Retinal pigment epithelial cell (primary cell): Measurements from ENCODE around the gene EIF4H.

Experiments
- DNase-seq: peaks from one replicate; pipeline ENCODE4 v3.0.0-alpha.2; 2010; ENCODE audit warnings: low read depth
- H3K4me3 ChIP-seq: 2 replicates; pipeline ENCODE4 v1.5.1; 2011; ENCODE audit warnings: mild to moderate bottlenecking, low read length, control low read depth, moderate library complexity
- CTCF ChIP-seq: conservative IDR thresholded peaks from 2 replicates; pipeline ENCODE4 v1.5.1; 2011; ENCODE audit warnings: low read depth, low read length, control low read depth, inconsistent platforms

Gene EIF4H

GRCh38 chr7:74138945-74139843 lies 35.0 kb upstream of the EIF4H start:
- DNase-seq, result no peak
- no peak for TF ChIP-seq CTCF
- H3K4me3 ChIP-seq, result no peak overlapping the region

- no peak for TF ChIP-seq CTCF
- no peak for DNase-seq
- no peak overlapping the region for H3K4me3 ChIP-seq
These were observed 32.5 kb upstream of the EIF4H start for GRCh38 chr7:74141705-74142104.

GRCh38 chr7:74143383-74143782 lies 30.8 kb upstream of the EIF4H start:
- DNase-seq, result no peak
- no peak overlapping the region for H3K4me3 ChIP-seq
- no peak for TF ChIP-seq CTCF

GRCh38 chr7:74148491-74148890 lies 25.7 kb upstream of the EIF4H start:
- no peak for DNase-seq
- H3K4me3 ChIP-seq, result no peak overlapping the region
- TF ChIP-seq CTCF, result no peak

- no peak for TF ChIP-seq CTCF
- no peak overlapping the region for H3K4me3 ChIP-seq
- DNase-seq, result no peak
These were observed 25.1 kb upstream of the EIF4H start for GRCh38 chr7:74149071-74149470.

- H3K4me3 ChIP-seq, result no peak overlapping the region
- DNase-seq, result no peak
- no peak for TF ChIP-seq CTCF
These were observed 24.6 kb upstream of the EIF4H start for GRCh38 chr7:74149603-74150002.

- TF ChIP-seq CTCF, result no peak
- no peak overlapping the region for H3K4me3 ChIP-seq
- no peak for DNase-seq
These were observed 20.4 kb upstream of the EIF4H start for GRCh38 chr7:74153736-74154135.
